ENCODE measurements around the gene RPLP2.

DNA sequence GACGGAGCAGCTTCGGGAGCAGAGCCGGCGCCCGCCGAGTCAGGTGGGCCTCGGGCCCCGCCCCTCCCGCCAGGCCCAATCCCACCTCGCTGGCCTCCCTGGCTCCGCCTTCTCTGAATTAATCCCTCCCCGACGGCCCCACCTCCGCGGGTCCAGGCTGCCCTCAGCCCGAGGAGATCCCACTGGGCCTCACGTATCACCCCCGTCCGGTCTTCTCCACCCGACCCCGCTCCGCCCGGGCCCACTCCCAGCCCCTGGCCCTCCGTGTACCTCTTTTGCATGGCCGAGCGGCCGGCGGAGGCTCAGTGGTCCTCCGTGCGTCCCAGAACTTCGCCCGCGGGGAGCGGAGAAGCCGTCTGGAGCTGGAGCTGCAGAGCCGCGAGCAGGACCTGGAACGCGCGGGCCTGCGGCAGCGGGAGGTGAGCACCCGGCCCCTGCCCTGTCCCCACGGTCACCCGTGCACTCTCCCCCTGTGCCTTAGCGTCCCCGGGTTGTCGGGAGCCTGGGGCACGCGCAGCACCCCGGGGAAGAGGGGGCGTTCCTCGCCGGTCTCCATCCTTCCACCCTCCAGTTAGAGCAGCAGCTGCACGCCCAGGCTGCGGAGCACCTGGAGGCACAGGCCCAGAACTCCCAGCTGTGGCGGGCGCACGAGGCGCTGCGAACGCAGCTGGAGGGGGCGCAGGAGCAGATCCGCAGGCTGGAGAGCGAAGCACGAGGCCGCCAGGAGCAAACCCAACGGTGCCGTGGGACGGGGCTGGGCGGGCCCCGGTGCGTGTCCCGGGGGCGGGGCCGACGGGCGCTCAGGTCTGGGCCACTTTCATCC, 20.7 kb downstream of the RPLP2 start:
- TF ChIP-seq POLR2A (IDR thresholded peaks at IDR 0.05; ENCODE audit: low read length) (no peak), GATA1 (IDR thresholded peaks at IDR 0.05; ENCODE audit: low read depth, low read length) (no peak)
